ENCODE measurements around the gene CCL5. TPM values are rescaled to one million over a fixed set of nuclear protein-coding genes. Genes with fewer than 3 reads are reported as not detected.

CCL5 gene
- total RNA-seq (2014; rRNA removed) (not detected in 2 replicates), Bru-seq, nascent RNA (percentile 11 among the genes with signal in this experiment), BruChase-seq, experiment 1, labeled RNA remaining after a 6-hour chase (not detected), BruChase-seq, experiment 2, labeled RNA remaining after a 2-hour chase (percentile 11 among the genes with signal in this experiment)
- long read RNA-seq = 0 reads

DNA sequence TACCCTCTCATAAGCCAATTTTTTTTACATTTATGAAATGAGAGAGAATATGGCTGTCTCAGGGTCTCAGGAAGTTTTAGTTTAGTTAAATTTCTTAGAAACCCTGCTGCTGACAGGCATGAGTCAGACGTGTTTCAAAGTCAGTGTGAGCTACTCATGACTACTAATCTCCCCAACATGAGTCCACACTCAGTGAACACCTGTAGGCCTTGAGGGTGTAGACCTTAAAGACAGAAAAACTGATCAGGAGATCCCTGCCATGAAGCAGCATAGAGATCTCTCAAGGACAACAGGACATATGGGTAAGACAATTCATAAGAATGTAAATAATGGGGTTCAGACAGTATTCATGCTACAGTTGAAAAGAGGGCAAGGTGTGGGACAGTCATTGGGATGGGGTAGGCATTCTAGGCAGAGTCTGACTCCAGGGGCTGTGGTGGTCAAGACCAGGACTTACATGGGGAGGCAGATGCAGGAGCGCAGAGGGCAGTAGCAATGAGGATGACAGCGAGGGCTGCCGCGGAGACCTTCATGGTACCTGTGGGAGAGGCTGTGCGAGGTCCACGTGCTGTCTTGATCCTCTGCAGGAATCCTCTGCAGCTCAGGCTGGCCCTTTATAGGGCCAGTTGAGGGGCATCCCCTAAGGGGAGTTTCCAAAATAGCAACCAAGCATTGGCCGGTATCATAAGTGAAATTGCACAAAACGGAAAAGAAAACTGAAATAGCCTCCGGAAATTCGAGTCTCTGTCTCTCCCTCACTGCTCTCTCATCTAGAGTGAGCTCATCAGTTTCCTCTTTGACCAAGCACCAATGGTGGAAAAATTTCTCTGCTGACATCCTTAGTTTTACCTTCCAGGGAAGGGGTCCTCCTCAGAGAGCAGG, at the start of gene CCL5:
Gene CCL5, minus strand, starts transcription at position 588 of the 882 bp plus-strand sequence.
- Histone ChIP-seq H3K27me3 (ENCODE audit: low read length) (no peaks in the 10 kb centered on the region), H3K9ac (ENCODE audit: low read length) (no peak within 1 kb of the TSS), H3K9me3 (ENCODE audit: low read length) (no peaks in the 10 kb centered on the region), H4K20me1 (ENCODE audit: low read length) (no peaks in the 10 kb centered on the region), H3F3A (ENCODE audit: low read length, unreplicated experiment) (no peaks in the 10 kb centered on the region), H3K9me2 (replicated peaks; ENCODE audit: low read length) (no peaks in the 10 kb centered on the region), H2AFZ (ENCODE audit: low read length) (no peak within 1 kb of the TSS), H3K27ac (ENCODE audit: low read length) (no peak within 1 kb of the TSS), H3K4me2 (ENCODE audit: low read length) (no peak within 1 kb of the TSS), H3K36me3 (ENCODE audit: low read depth, low read length) (no peaks in the 10 kb centered on the region), H3K4me3 (ENCODE audit: low read length) (no peak within 1 kb of the TSS), H3K4me1 (ENCODE audit: insufficient read depth, low read length) (no peaks in the 10 kb centered on the region), H3K79me2 (ENCODE audit: low read length) (no peaks in the 10 kb centered on the region)
- TF ChIP-seq EZH2phosphoT487 (IDR thresholded peaks at IDR 0.05; ENCODE audit: borderline replicate concordance, low read length) (no peak), EZH2 (IDR thresholded peaks at IDR 0.05; ENCODE audit: low read length, unreplicated experiment) (no peak)
- TF ChIP-seq, protein P1, sequence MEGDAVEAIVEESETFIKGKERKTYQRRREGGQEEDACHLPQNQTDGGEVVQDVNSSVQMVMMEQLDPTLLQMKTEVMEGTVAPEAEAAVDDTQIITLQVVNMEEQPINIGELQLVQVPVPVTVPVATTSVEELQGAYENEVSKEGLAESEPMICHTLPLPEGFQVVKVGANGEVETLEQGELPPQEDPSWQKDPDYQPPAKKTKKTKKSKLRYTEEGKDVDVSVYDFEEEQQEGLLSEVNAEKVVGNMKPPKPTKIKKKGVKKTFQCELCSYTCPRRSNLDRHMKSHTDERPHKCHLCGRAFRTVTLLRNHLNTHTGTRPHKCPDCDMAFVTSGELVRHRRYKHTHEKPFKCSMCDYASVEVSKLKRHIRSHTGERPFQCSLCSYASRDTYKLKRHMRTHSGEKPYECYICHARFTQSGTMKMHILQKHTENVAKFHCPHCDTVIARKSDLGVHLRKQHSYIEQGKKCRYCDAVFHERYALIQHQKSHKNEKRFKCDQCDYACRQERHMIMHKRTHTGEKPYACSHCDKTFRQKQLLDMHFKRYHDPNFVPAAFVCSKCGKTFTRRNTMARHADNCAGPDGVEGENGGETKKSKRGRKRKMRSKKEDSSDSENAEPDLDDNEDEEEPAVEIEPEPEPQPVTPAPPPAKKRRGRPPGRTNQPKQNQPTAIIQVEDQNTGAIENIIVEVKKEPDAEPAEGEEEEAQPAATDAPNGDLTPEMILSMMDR (conservative IDR thresholded peaks at IDR 0.05; ENCODE audit: low read depth, low read length) = no peak
- POLR2A ChIA-PET (ENCODE audit: unreplicated experiment) = no interaction called here
- ATAC-seq (no peak), DNase-seq (peak; percentile 7)
- CTCF ChIA-PET = no interaction called here
- intact Hi-C loops (cut with micrococcal nuclease) = no loop called here
- no TSS peak for BruUV-seq (replicated peaks)

DNA sequence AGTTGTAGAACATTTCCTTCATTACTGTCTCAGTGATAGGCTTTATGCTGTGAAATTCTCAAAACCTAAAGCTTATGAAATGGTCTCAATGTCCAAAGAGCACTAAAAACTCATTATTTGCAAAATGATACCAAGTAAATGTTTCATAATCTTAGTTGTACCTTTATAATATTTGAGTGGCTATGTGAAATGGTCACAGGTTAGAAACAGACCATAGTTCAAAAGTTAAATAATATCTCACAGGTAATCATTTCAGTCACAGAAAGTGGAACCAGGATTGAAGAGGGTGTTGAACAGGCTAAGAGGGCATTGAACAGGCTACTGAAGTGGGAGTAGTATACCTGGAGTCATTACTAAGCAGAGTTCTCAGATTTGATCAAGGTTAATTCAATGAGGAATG, 47.6 kb upstream of the CCL5 start:
- H3K27ac ChIP-seq (ENCODE audit: low read length) = no peak overlapping the region
- POLR2A ChIA-PET (ENCODE audit: unreplicated experiment) = no interaction called here
- no peak overlapping the region for H2AFZ ChIP-seq (ENCODE audit: low read length)
- H3K4me3 ChIP-seq (ENCODE audit: low read length) = no peak overlapping the region
- no peaks in the 10 kb centered on the region for H3K9me3 ChIP-seq (ENCODE audit: low read length)
- no TSS peak for BruUV-seq (replicated peaks)
- intact Hi-C loops (cut with micrococcal nuclease) = no loop called here
- H3K4me1 ChIP-seq (ENCODE audit: insufficient read depth, low read length) = peaks cover 7% of the 10 kb centered on the region; the same call in 1 of the 2 replicates
- no peak overlapping the region for H3K4me2 ChIP-seq (ENCODE audit: low read length)
- no peaks in the 10 kb centered on the region for H4K20me1 ChIP-seq (ENCODE audit: low read length)
- no peaks in the 10 kb centered on the region for H3K27me3 ChIP-seq (ENCODE audit: low read length)
- no peak for DNase-seq
- H3K36me3 ChIP-seq (ENCODE audit: low read depth, low read length) = no peaks in the 10 kb centered on the region
- H3K9ac ChIP-seq (ENCODE audit: low read length) = no peak overlapping the region
- H3F3A ChIP-seq (ENCODE audit: low read length, unreplicated experiment) = no peaks in the 10 kb centered on the region
- no peaks in the 10 kb centered on the region for H3K9me2 ChIP-seq (replicated peaks; ENCODE audit: low read length)
- TF ChIP-seq EZH2phosphoT487 (IDR thresholded peaks at IDR 0.05; ENCODE audit: borderline replicate concordance, low read length) (no peak), EZH2 (IDR thresholded peaks at IDR 0.05; ENCODE audit: low read length, unreplicated experiment) (no peak)
- TF ChIP-seq, protein P1 (conservative IDR thresholded peaks at IDR 0.05; ENCODE audit: low read depth, low read length) = no peak
- no peaks in the 10 kb centered on the region for H3K79me2 ChIP-seq (ENCODE audit: low read length)
- ATAC-seq = no peak
- CTCF ChIA-PET = no interaction called here

DNA sequence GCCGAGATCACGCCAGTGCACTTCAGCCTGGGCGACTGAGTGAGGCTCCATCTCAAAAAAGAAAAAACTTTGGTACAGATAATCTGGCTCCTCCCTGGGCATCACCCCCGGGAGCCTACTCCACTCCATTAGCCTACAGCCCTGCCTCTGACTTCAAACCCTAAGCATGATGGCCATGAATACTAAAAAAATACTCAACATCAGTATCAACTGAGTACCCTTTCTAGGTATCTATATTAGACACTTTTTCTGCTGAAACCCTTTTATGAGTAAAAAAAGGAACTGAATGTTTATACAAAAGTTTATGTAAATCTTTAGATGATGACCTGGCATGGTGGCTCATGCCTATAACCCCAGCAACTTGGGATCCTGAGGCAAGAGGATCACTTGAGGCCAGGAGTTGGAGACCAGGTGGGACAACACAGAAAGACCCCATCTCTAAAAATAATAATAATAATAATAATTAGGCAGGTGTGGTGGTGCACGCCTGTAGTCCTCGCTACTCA, 43.5 kb upstream of the CCL5 start:
- no peak for DNase-seq
- Histone ChIP-seq H2AFZ (ENCODE audit: low read length) (no peak overlapping the region), H3K4me3 (ENCODE audit: low read length) (no peak overlapping the region), H3K36me3 (ENCODE audit: low read depth, low read length) (no peaks in the 10 kb centered on the region), H3K9me3 (ENCODE audit: low read length) (no peaks in the 10 kb centered on the region), H3K27me3 (ENCODE audit: low read length) (no peaks in the 10 kb centered on the region), H3K27ac (ENCODE audit: low read length) (no peak overlapping the region), H3K9me2 (replicated peaks; ENCODE audit: low read length) (no peaks in the 10 kb centered on the region), H3K79me2 (ENCODE audit: low read length) (no peaks in the 10 kb centered on the region), H4K20me1 (ENCODE audit: low read length) (no peaks in the 10 kb centered on the region), H3K9ac (ENCODE audit: low read length) (no peak overlapping the region), H3K4me1 (ENCODE audit: insufficient read depth, low read length) (no peaks in the 10 kb centered on the region), H3K4me2 (ENCODE audit: low read length) (no peak overlapping the region), H3F3A (ENCODE audit: low read length, unreplicated experiment) (no peaks in the 10 kb centered on the region)
- TF ChIP-seq EZH2phosphoT487 (IDR thresholded peaks at IDR 0.05; ENCODE audit: borderline replicate concordance, low read length) = no peak
- TF ChIP-seq EZH2 (IDR thresholded peaks at IDR 0.05; ENCODE audit: low read length, unreplicated experiment) = no peak
- TF ChIP-seq, protein P1 (conservative IDR thresholded peaks at IDR 0.05; ENCODE audit: low read depth, low read length) = no peak
- no peak for ATAC-seq
- no TSS peak for BruUV-seq (replicated peaks)
- intact Hi-C loops (cut with micrococcal nuclease) = no loop called here
- POLR2A ChIA-PET (ENCODE audit: unreplicated experiment) = no interaction called here
- CTCF ChIA-PET = no interaction called here
